Suprapubic skin (tissue), 4 donors: ENCODE measurements around the gene ZNF726. TPM values are rescaled to one million over a fixed set of nuclear protein-coding genes. Genes with fewer than 3 reads are reported as not detected.
"Not testable (repeated sequence)": the region's sequence is repeated elsewhere in the genome, so short reads cannot be mapped to it uniquely, and the experiment has no call there.

ENCODE experiments used
- DNase-seq, 2 donors: peaks; one replicate each; pipeline ENCODE4 v3.0.0-alpha.2; 2019; ENCODE audit warnings: low spot score in 2 of 2
- H3K27ac ChIP-seq: fragments of 200-600 bp; sonication (generic); one replicate; pipeline ENCODE4 v1.5.1; 2019
- H3K27me3 ChIP-seq: fragments of 200-600 bp; sonication (generic); one replicate; pipeline ENCODE4 v1.5.1; 2019
- H3K36me3 ChIP-seq: fragments of 200-600 bp; sonication (generic); one replicate; pipeline ENCODE4 v1.5.1; 2019
- H3K4me1 ChIP-seq: fragments of 200-600 bp; sonication (generic); one replicate; pipeline ENCODE4 v1.5.1; 2019
- H3K4me3 ChIP-seq: fragments of 200-600 bp; sonication (generic); one replicate; pipeline ENCODE4 v1.5.1; 2019; ENCODE audit warnings: mild to moderate bottlenecking
- H3K9me3 ChIP-seq: fragments of 200-600 bp; sonication (generic); one replicate; pipeline ENCODE4 v1.5.1; 2019
- EP300 ChIP-seq: sonication (generic); formaldehyde crosslinking; IDR thresholded peaks from one replicate; pipeline ENCODE4 v1.6.1; 2017; ENCODE audit warnings: antibody characterized with exemption
- POLR2A ChIP-seq, 2 donors: fragments of 450-650 bp; IDR thresholded peaks; one replicate each; pipeline ENCODE4 v1.6.1; 2017; ENCODE audit warnings: antibody characterized with exemption in 2 of 2, mild to moderate bottlenecking in 2 of 2, moderate library complexity in 2 of 2
- POLR2AphosphoS5 ChIP-seq, 3 donors: sonication (generic); formaldehyde crosslinking; IDR thresholded peaks; one replicate each; pipeline ENCODE4 v1.6.1; 2017; ENCODE audit warnings: antibody characterized with exemption in 3 of 3
- WGBS: methylation state at CpG from one replicate; pipeline ENCODE4 v1.1.5; 2018; 5-methylcytosine and 5-hydroxymethylcytosine counted together
- total RNA-seq, 4 donors: library from RNA; depleted of rRNA; stranded (reverse); fragments of >200 nt; gene quantifications; one replicate each; pipeline ENCODE4 v1.1.0, GENCODE V29; 2016
- TF ChIP-seq, protein P1 (sequence below), 2 donors: fragments of 200-600 bp in 1 of 2; fragments of 450-650 bp in 1 of 2; sonication (generic) in 1 of 2; IDR thresholded peaks; one replicate each; pipeline ENCODE4 v1.5.1; 2016 to 2019; ENCODE audit warnings: antibody characterized with exemption in 2 of 2, mild to moderate bottlenecking in 1 of 2, moderate library complexity in 1 of 2

The ZNF726 gene
- total RNA-seq, 4 donors from 2014 or later = 6.0 to 13.4 (median 9.8) TPM

- no peak overlapping the region for H3K27ac ChIP-seq
- no peak for DNase-seq
- 70% methylated on average over 2 of the region's 2 CpGs for WGBS
- no peak for TF ChIP-seq POLR2AphosphoS5 (IDR thresholded peaks at IDR 0.05)
- TF ChIP-seq POLR2A (IDR thresholded peaks at IDR 0.05) = no peak
- TF ChIP-seq, protein P1, sequence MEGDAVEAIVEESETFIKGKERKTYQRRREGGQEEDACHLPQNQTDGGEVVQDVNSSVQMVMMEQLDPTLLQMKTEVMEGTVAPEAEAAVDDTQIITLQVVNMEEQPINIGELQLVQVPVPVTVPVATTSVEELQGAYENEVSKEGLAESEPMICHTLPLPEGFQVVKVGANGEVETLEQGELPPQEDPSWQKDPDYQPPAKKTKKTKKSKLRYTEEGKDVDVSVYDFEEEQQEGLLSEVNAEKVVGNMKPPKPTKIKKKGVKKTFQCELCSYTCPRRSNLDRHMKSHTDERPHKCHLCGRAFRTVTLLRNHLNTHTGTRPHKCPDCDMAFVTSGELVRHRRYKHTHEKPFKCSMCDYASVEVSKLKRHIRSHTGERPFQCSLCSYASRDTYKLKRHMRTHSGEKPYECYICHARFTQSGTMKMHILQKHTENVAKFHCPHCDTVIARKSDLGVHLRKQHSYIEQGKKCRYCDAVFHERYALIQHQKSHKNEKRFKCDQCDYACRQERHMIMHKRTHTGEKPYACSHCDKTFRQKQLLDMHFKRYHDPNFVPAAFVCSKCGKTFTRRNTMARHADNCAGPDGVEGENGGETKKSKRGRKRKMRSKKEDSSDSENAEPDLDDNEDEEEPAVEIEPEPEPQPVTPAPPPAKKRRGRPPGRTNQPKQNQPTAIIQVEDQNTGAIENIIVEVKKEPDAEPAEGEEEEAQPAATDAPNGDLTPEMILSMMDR (IDR thresholded peaks at IDR 0.05) = no peak
- no peak for TF ChIP-seq EP300
- no peaks in the 10 kb centered on the region for H3K9me3 ChIP-seq
- H3K27me3 ChIP-seq = no peaks in the 10 kb centered on the region
- H3K4me3 ChIP-seq = no peak overlapping the region
- no peaks in the 10 kb centered on the region for H3K36me3 ChIP-seq
- no peaks in the 10 kb centered on the region for H3K4me1 ChIP-seq
Measured at GRCh38 chr19:23949611-23950010, 34.9 kb downstream of the ZNF726 start.

GRCh38 chr19:23956051-23956450, 41.4 kb downstream of the ZNF726 start:
- no peaks in the 10 kb centered on the region for H3K27me3 ChIP-seq
- 92% methylated on average over 5 of the region's 5 CpGs for WGBS
- no peak overlapping the region for H3K4me3 ChIP-seq
- no peaks in the 10 kb centered on the region for H3K4me1 ChIP-seq
- TF ChIP-seq POLR2AphosphoS5 (IDR thresholded peaks at IDR 0.05) (no peak), POLR2A (IDR thresholded peaks at IDR 0.05) (no peak), EP300 (no peak)
- TF ChIP-seq, protein P1 (IDR thresholded peaks at IDR 0.05) = no peak
- DNase-seq = no peak
- H3K27ac ChIP-seq = no peak overlapping the region
- no peaks in the 10 kb centered on the region for H3K36me3 ChIP-seq
- peaks cover 4% of the 10 kb centered on the region for H3K9me3 ChIP-seq

- DNase-seq = no peak
- no peaks in the 10 kb centered on the region for H3K4me1 ChIP-seq
- no peak overlapping the region for H3K4me3 ChIP-seq
- TF ChIP-seq POLR2A (IDR thresholded peaks at IDR 0.05) (no peak), POLR2AphosphoS5 (IDR thresholded peaks at IDR 0.05) (no peak), EP300 (no peak)
- TF ChIP-seq, protein P1 (IDR thresholded peaks at IDR 0.05) = no peak
- no peaks in the 10 kb centered on the region for H3K36me3 ChIP-seq
- 82% methylated on average over 15 of the region's 15 CpGs for WGBS
- no peak overlapping the region for H3K27ac ChIP-seq
- peaks cover 4% of the 10 kb centered on the region for H3K9me3 ChIP-seq
- H3K27me3 ChIP-seq = no peaks in the 10 kb centered on the region
Measured at GRCh38 chr19:23957660-23958281, 43.1 kb downstream of the ZNF726 start.

DNA sequence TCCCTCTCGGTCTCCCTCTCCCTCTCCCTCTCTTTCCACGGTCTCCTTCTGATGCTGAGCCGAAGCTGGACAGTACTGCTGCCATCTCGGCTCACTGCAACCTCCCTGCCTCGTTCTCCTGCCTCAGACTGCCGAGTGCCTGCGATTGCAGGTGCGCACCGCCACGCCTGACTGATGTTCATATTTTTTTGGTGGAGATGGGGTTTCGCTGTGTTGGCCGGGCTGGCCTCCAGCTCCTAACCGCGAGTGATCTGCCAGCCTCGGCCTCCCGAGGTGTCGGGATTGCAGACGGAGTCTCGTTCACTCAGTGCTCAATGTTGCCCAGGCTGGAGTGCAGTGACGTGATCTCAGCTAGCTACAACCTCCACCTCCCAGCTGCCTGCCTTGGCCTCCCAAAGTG, 48.7 kb downstream of the ZNF726 start:
- not testable (repeated sequence) for H3K27ac ChIP-seq, H3K4me3 ChIP-seq, H3K9me3 ChIP-seq, DNase-seq, H3K27me3 ChIP-seq, H3K4me1 ChIP-seq, H3K36me3 ChIP-seq
- 95% methylated on average over 19 of the region's 20 CpGs for WGBS

DNA sequence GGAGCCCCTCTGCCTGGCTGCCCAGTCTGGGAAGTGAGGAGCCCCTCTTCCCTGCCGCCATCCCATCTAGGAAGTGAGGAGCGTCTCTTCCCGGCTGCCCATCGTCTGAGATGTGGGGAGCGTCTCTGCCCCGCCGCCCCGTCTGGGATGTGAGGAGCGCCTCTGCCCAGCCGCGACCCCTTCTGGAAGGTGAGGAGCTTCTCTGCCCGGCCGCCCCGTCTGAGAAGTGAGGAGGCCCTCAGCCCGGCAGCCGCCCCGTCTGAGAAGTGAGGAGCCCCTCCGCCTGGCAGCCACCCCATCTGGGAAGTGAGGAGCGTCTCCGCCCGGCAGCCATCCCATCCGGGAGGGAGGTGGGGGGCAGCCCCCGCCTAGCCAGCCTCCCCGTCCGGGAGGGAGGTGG, 49.2 kb downstream of the ZNF726 start:
- H3K9me3 ChIP-seq, H3K27me3 ChIP-seq, DNase-seq, H3K4me1 ChIP-seq, H3K36me3 ChIP-seq, H3K4me3 ChIP-seq, H3K27ac ChIP-seq: not testable (repeated sequence)
- WGBS = 87% methylated on average over 13 of the region's 25 CpGs

DNA sequence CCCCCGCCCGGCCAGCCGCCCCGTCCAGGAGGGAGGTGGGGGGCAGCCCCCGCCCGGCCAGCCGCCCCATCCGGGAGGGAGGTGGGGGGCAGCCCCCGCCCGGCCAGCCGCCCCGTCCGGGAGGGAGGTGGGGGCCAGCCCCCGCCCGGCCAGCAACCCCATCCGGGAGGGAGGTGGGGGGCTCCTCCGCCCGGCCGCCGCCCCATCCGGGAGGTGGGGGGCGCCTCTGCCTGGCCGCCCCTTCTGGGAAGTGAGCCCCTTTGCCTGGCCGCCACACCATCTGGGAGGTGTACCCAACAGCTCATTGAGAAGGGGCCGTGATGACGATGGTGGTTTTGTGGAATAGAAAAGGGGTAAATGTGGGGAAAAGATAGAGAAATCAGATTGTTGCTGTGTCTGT, 49.6 kb downstream of the ZNF726 start:
- H3K4me1 ChIP-seq, DNase-seq, H3K4me3 ChIP-seq, H3K9me3 ChIP-seq, H3K27me3 ChIP-seq, H3K27ac ChIP-seq, H3K36me3 ChIP-seq: not testable (repeated sequence)
- WGBS = 91% methylated on average over 13 of the region's 26 CpGs

- no peak overlapping the region for H3K27ac ChIP-seq
- no peaks in the 10 kb centered on the region for H3K9me3 ChIP-seq
- H3K4me1 ChIP-seq = no peaks in the 10 kb centered on the region
- H3K4me3 ChIP-seq = no peak overlapping the region
- no peak for TF ChIP-seq POLR2A (IDR thresholded peaks at IDR 0.05)
- TF ChIP-seq, protein P1 (IDR thresholded peaks at IDR 0.05) = no peak
- TF ChIP-seq EP300 = no peak
- no peak for TF ChIP-seq POLR2AphosphoS5 (IDR thresholded peaks at IDR 0.05)
- 60% methylated on average over 2 of the region's 2 CpGs for WGBS
- no peaks in the 10 kb centered on the region for H3K36me3 ChIP-seq
- H3K27me3 ChIP-seq = peaks cover 34% of the 10 kb centered on the region
- DNase-seq = no peak
Measured at GRCh38 chr19:23969630-23970029, 54.9 kb downstream of the ZNF726 start.
